HUES48 (cell line): Measurements from ENCODE around the gene HMGXB4.

ENCODE experiments used
- H3K27ac ChIP-seq: one replicate; pipeline ENCODE4 v1.7.0; 2013; ENCODE audit warnings: low read depth, low read length, inconsistent platforms
- H3K27me3 ChIP-seq: 2 replicates; pipeline ENCODE4 v1.6.1; 2013; ENCODE audit warnings: mild to moderate bottlenecking, low read length; ENCODE audit not compliant: control insufficient read depth, insufficient read depth
- H3K36me3 ChIP-seq: 2 replicates; pipeline ENCODE4 v1.6.1; 2013; ENCODE audit warnings: low read length; ENCODE audit not compliant: control insufficient read depth, insufficient read depth
- H3K4me1 ChIP-seq: 2 replicates; pipeline ENCODE4 v1.6.1; 2013; ENCODE audit warnings: mild to moderate bottlenecking, low read length; ENCODE audit not compliant: control insufficient read depth, insufficient read depth
- H3K4me3 ChIP-seq: 2 replicates; pipeline ENCODE4 v1.5.1; 2013; ENCODE audit warnings: mild to moderate bottlenecking, low read depth, low read length
- H3K9ac ChIP-seq: 2 replicates; pipeline ENCODE4 v1.6.1; 2013; ENCODE audit warnings: mild to moderate bottlenecking, low read depth, low read length, moderate library complexity
- H3K9me3 ChIP-seq: 2 replicates; pipeline ENCODE4 v1.6.1; 2013; ENCODE audit warnings: low read length; ENCODE audit not compliant: control insufficient read depth, insufficient read depth

Gene HMGXB4

DNA sequence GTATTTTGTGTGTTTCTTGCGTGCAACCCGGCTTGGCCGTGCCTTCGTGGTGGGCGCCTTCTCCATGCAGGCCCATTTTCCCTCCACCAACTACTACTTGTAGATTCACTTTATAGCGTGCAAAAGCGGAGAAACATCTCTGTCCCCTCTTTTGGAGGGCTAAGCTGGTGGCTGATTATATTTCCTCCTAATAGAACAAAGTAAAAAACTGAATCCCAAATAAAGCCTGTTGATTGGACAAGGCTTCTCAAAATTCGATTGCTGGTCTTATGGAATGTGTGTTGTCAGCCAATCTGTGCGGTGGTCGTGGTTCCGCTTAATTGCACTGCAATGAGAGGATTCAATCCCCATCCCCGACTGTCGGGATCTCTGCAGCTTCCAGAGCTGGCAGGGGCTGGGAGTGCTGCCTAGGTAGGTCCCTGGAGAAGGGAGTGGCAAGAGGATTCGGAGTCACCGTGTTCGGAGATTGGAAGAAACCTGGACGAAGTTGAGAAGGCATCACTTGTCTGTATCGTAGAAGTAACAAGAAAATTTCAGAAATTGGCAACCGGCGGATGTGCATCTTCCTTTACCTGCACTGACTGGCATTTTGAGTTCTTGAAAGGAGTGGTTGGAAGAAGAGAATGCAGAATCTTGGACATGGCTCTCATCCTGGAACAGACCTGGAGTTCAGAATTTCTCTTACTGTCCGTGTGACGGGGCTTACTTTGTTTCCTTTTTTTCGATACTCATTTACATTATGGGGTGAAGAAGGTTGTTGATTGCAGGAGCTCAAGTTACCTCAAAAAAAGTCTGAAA, 1.1 kb downstream of the HMGXB4 start:
- peak overlapping the region; percentile 91 for H3K9ac ChIP-seq
- H3K36me3 ChIP-seq = peaks cover 24% of the 10 kb centered on the region
- peak overlapping the region; percentile 86 for H3K4me3 ChIP-seq
- H3K27me3 ChIP-seq = no peaks in the 10 kb centered on the region
- H3K9me3 ChIP-seq = no peaks in the 10 kb centered on the region
- H3K4me1 ChIP-seq = peaks cover 7% of the 10 kb centered on the region
- peak overlapping the region; percentile 96 for H3K27ac ChIP-seq

DNA sequence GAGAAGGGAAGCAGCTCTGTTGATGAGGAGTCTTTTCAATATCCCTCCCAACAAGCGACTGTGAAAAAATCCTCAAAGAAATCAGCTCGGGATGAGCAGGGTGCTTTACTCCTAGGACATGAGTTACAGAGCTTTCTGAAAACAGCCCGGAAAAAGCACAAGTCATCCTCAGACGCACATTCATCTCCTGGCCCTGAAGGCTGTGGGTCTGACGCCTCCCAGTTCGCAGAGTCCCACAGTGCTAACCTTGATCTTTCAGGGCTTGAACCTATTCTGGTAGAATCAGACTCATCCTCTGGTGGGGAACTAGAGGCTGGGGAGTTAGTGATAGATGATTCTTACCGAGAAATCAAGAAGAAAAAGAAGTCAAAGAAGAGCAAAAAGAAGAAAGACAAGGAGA, 7.7 kb downstream of the HMGXB4 start:
- no peaks in the 10 kb centered on the region for H3K27me3 ChIP-seq
- H3K27ac ChIP-seq = no peak overlapping the region
- no peak overlapping the region for H3K9ac ChIP-seq
- no peaks in the 10 kb centered on the region for H3K4me1 ChIP-seq
- H3K4me3 ChIP-seq = no peak overlapping the region
- H3K9me3 ChIP-seq = no peaks in the 10 kb centered on the region
- peaks cover 85% of the 10 kb centered on the region for H3K36me3 ChIP-seq

DNA sequence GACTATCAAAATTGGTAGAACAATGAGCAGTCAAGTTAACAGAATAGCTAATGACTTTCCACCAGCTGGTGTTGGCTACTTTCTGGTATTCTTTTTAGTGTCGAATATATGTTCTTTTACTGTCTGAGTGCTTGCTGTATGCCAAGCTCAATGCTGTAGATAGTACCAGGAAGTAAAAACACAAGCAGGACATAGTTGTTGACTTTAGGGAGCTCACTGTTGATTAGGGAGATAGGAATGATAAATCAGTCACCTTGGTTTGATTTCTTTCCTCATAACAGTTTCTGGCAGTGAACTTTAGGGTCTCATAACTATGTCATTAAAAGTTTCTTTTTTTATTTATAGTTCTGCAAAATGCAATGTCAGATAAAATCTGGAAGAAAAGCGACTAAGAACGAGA, 9.0 kb downstream of the HMGXB4 start:
- Histone ChIP-seq H3K27me3 (no peaks in the 10 kb centered on the region), H3K9ac (no peak overlapping the region), H3K36me3 (peaks cover 97% of the 10 kb centered on the region), H3K9me3 (no peaks in the 10 kb centered on the region), H3K4me3 (no peak overlapping the region), H3K4me1 (no peaks in the 10 kb centered on the region), H3K27ac (no peak overlapping the region)

DNA sequence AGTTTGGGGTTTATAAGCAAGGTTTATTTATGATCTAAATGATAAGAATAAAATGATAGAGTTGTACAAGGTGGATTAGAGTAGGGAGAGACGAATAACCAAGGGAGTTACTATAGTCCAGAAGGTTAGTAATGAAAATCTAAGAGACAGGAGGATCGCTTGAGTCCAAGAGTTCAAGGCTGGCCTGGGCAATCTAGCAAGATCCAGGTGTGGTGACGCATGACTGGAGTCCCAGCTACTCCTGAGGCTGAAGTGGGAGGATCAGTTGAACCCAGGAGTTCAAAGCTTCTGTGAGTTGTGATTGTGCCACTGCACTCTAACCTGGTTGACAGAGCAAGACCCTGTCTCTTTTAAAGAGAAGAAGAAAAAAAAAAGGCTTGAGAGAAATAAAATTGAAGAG, 12.3 kb downstream of the HMGXB4 start:
- no peaks in the 10 kb centered on the region for H3K4me1 ChIP-seq
- peaks cover 95% of the 10 kb centered on the region for H3K36me3 ChIP-seq
- no peaks in the 10 kb centered on the region for H3K27me3 ChIP-seq
- no peak overlapping the region for H3K27ac ChIP-seq
- no peak overlapping the region for H3K9ac ChIP-seq
- H3K4me3 ChIP-seq = no peak overlapping the region
- no peaks in the 10 kb centered on the region for H3K9me3 ChIP-seq

DNA sequence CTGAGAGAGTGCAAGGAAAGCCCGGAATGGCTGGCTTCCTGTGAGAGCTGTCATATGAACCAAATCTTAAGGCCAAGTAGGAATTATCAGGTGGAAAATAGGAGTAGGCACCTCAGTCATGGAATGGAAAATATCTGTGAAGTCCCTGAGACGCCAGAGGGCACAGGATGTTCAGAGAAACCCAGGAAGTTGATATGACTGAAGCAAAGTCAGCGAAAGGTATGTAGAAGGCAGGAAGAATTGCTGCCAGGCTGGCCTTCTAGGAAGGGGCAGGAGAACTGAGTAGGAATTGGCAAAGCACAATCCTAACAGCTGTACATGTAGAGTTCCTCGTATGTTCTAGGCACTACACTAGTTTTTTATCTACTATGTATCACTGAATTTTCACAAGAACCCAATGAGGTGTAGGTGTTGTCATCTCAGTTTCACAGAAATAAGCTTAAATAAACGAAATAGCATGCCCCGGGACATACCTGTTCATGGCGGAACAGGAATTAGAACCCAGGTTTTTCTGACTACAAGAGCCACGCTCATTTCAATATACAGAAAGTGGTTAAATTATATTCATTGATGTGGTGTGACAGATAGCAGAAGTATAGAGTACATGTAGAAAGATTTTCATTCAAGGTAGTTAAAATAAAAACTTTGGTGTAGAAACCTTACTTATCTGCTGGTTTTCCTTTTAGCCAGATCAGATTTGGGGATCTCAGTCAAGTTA, 17.0 kb downstream of the HMGXB4 start:
- no peaks in the 10 kb centered on the region for H3K4me1 ChIP-seq
- H3K27ac ChIP-seq = no peak overlapping the region
- H3K4me3 ChIP-seq = no peak overlapping the region
- H3K36me3 ChIP-seq = peaks cover 75% of the 10 kb centered on the region
- no peak overlapping the region for H3K9ac ChIP-seq
- no peaks in the 10 kb centered on the region for H3K9me3 ChIP-seq
- H3K27me3 ChIP-seq = no peaks in the 10 kb centered on the region

DNA sequence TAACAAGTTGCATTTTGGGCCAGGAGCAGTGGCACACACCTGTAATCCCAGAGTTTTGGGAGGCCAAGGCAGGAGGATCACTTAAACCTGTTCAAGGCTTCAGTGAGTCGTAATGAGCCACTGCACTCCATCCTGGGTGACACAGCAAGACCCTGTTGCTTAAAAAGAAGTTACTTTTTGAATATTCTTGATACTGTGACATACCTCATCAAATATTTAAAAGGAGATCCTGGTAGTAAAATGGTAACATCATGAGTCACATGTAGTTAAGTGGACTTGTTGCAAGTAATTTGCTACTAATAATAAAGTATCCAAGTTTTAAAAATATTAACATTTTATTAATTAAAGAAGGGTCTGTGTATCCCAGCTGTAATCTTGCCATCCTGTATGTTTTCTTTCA, 18.3 kb downstream of the HMGXB4 start:
- Histone ChIP-seq H3K27ac (no peak overlapping the region), H3K36me3 (peaks cover 70% of the 10 kb centered on the region), H3K27me3 (no peaks in the 10 kb centered on the region), H3K9me3 (no peaks in the 10 kb centered on the region), H3K4me3 (no peak overlapping the region), H3K4me1 (no peaks in the 10 kb centered on the region), H3K9ac (no peak overlapping the region)

DNA sequence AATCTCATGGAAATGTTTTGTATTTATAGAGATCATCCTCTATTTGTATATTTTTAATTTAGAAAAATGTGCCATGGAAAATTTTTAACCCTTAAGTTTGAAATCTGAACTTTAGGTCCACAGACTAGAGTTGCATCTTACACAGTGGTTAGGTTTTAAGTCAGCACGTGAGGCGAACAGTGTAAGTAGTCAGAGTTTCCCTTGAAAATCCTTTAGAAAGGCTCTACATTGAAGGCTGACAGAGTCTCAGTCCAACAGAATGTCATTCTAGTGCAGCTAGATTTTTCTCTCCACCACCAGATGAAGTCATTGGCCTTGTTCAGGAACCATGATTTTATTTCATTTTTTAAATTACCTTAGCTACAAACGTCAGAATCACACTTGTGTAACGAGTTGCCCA, 18.7 kb downstream of the HMGXB4 start:
- Histone ChIP-seq H3K4me1 (no peaks in the 10 kb centered on the region), H3K9ac (no peak overlapping the region), H3K27me3 (no peaks in the 10 kb centered on the region), H3K9me3 (no peaks in the 10 kb centered on the region), H3K27ac (no peak overlapping the region), H3K36me3 (peaks cover 69% of the 10 kb centered on the region), H3K4me3 (no peak overlapping the region)

DNA sequence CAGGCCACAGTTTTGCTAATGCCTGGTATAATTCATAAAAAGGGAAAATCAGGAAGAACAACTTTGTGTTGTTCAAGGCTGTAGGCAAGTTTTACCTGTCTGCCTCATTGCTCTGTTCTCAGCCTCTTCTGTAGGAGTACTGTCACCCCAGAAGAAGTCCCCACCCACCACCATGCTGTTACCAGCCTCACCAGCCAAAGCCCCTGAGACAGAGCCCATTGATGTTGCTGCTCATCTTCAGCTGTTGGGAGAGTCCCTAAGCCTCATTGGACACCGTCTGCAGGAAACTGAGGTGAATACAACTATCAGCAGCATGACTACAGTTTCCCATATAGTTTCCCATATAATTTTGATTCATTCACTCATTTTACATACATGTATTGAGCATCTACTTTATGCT, 30.8 kb downstream of the HMGXB4 start:
- no peaks in the 10 kb centered on the region for H3K27me3 ChIP-seq
- no peaks in the 10 kb centered on the region for H3K4me1 ChIP-seq
- no peaks in the 10 kb centered on the region for H3K9me3 ChIP-seq
- no peak overlapping the region for H3K4me3 ChIP-seq
- peaks cover 91% of the 10 kb centered on the region for H3K36me3 ChIP-seq
- no peak overlapping the region for H3K9ac ChIP-seq
- H3K27ac ChIP-seq = no peak overlapping the region

DNA sequence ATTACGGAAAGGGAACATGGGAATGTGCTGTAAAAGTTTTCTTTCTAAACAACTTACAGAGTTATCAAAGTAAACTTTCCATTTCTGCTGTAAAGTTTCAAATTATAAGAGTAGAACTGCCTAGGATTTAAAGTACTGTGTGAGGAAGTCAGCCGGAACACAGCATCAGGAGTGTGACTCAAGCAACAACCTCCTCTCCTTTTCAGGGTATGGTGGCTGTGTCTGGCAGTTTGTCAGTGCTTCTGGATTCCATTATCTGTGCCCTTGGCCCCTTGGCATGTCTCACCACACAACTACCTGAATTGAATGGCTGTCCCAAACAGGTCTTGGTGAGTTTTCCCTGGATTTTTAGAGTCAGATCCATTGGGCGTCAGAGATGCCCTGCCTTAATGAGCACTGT, 35.5 kb downstream of the HMGXB4 start:
- no peak overlapping the region for H3K4me3 ChIP-seq
- H3K4me1 ChIP-seq = no peaks in the 10 kb centered on the region
- no peak overlapping the region for H3K27ac ChIP-seq
- H3K9ac ChIP-seq = no peak overlapping the region
- H3K36me3 ChIP-seq = peaks cover 88% of the 10 kb centered on the region
- no peaks in the 10 kb centered on the region for H3K27me3 ChIP-seq
- H3K9me3 ChIP-seq = no peaks in the 10 kb centered on the region

DNA sequence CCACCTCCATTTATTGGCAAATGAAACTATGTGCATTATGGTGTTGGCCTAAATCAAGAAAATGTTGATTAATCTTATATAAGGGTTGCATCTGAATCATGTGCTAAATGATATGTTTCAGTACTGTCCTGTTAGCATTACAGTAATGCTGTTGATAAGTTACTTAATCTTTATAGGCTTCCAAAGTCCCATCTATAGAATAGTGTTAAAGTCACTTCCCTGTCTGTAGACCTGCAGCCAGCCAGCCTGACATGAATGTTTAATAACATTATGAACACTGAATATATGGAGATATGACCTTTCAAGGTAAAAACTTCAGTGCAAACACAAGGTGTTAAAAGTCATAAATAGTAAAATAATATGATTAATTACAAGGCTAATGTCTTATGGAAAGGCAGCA, 38.8 kb downstream of the HMGXB4 start:
- Histone ChIP-seq H3K36me3 (peaks cover 57% of the 10 kb centered on the region), H3K4me1 (no peaks in the 10 kb centered on the region; the same call in 1 of the 2 replicates), H3K27me3 (no peaks in the 10 kb centered on the region), H3K4me3 (no peak overlapping the region), H3K9me3 (no peaks in the 10 kb centered on the region), H3K9ac (no peak overlapping the region), H3K27ac (no peak overlapping the region)

DNA sequence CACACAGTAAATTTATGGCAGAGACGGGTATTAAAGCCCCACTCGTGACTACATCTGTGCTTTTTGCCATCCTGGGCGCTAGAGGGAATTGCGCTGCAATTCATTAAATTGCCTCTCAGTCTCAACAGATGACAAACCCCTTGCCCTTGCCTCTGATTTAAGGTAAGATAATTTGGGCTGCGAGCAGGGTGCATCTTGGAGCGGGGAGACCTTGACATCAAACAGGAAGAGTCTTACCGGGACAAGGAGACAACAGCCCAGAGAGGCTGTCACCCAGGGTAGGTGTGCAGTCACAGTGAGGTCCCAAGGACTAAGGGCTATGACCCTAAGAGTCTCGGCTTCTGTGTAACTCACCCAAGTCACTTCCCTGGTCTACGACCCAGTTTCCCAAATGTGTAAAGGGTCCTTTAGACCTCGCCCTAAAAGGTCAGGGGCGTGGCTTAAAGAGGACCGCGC, 42.0 kb downstream of the HMGXB4 start:
- Histone ChIP-seq H3K27ac (peak overlapping the region; percentile 84), H3K36me3 (peaks cover 25% of the 10 kb centered on the region), H3K4me3 (peak overlapping the region; percentile 90), H3K4me1 (no peaks in the 10 kb centered on the region; the same call in 1 of the 2 replicates), H3K9me3 (no peaks in the 10 kb centered on the region), H3K27me3 (no peaks in the 10 kb centered on the region), H3K9ac (peak overlapping the region; percentile 45; the same call in 1 of the 2 replicates)
